Osteoblast (primary cell): ENCODE measurements around the gene CETP. TPM values are rescaled to one million over a fixed set of nuclear protein-coding genes. Genes with fewer than 3 reads are reported as not detected.

Experiments used
- DNase-seq: peaks from one replicate; pipeline ENCODE4 v3.0.0; 2011; ENCODE audit warnings: low spot score, mixed read lengths; ENCODE audit not compliant: insufficient read length; ENCODE audit errors: missing footprints
- H2AFZ ChIP-seq: 2 replicates; pipeline ENCODE4 v1.6.0; 2011; ENCODE audit warnings: mild to moderate bottlenecking, low read length
- H3K27ac ChIP-seq: 2 replicates; pipeline ENCODE4 v1.5.1; 2011; ENCODE audit warnings: mild to moderate bottlenecking, low read depth, low read length, moderate library complexity
- H3K27me3 ChIP-seq: 2 replicates; pipeline ENCODE4 v1.6.0; 2012; ENCODE audit warnings: mild to moderate bottlenecking, control low read depth, inconsistent platforms, low read length, moderate library complexity; ENCODE audit not compliant: insufficient read depth
- H3K36me3 ChIP-seq: 2 replicates; pipeline ENCODE4 v1.5.1; 2011; ENCODE audit warnings: mild to moderate bottlenecking, low read length, control low read depth, moderate library complexity; ENCODE audit not compliant: insufficient read depth
- H3K4me1 ChIP-seq: 2 replicates; pipeline ENCODE4 v1.5.1; 2011; ENCODE audit warnings: mild to moderate bottlenecking, low read length, control low read depth, moderate library complexity; ENCODE audit not compliant: insufficient read depth
- H3K4me2 ChIP-seq: 2 replicates; pipeline ENCODE4 v1.6.0; 2011; ENCODE audit warnings: mild to moderate bottlenecking, low read length; ENCODE audit not compliant: insufficient read depth
- H3K4me3 ChIP-seq: fragments of 200-600 bp; sonication (generic); 3 replicates; pipeline ENCODE4 v1.5.1; 2012; ENCODE audit warnings: mild to moderate bottlenecking, low read length, inconsistent platforms; ENCODE audit not compliant: insufficient read depth
- H3K79me2 ChIP-seq: 2 replicates; pipeline ENCODE4 v1.6.0; 2012; ENCODE audit warnings: mild to moderate bottlenecking, low read length, control low read depth, inconsistent platforms; ENCODE audit not compliant: insufficient read depth
- H3K9me3 ChIP-seq: 2 replicates; pipeline ENCODE4 v1.5.1; 2011; ENCODE audit warnings: low read depth, low read length, control low read depth
- H4K20me1 ChIP-seq: 2 replicates; pipeline ENCODE4 v1.6.0; 2012; ENCODE audit warnings: mild to moderate bottlenecking, low read length, control low read depth; ENCODE audit not compliant: insufficient read depth
- CTCF ChIP-seq: IDR thresholded peaks from 2 replicates; pipeline ENCODE4 v1.5.1; 2011; ENCODE audit warnings: mild to moderate bottlenecking, low read depth, low read length, moderate library complexity; ENCODE audit errors: extremely low read depth
- total RNA-seq: library from RNA; depleted of rRNA; stranded (reverse); fragments of >200 nt; gene quantifications from 2 replicates; pipeline ENCODE4 v1.2.3, GENCODE V29; 2012

Gene CETP
- total RNA-seq, 1 donor, result not detected

- Histone ChIP-seq H3K4me2 (no peak overlapping the region), H3K79me2 (no peaks in the 10 kb centered on the region), H3K9me3 (no peaks in the 10 kb centered on the region), H3K36me3 (peaks cover 7% of the 10 kb centered on the region), H3K4me3 (no peak overlapping the region), H3K27me3 (no peaks in the 10 kb centered on the region), H3K27ac (no peak overlapping the region), H3K4me1 (no peaks in the 10 kb centered on the region), H4K20me1 (no peaks in the 10 kb centered on the region), H2AFZ (no peak overlapping the region)
- peak; percentile 92 for DNase-seq
- peak; percentile 69 for TF ChIP-seq CTCF
Observed at GRCh38 chr16:56950881-56951771, 10.6 kb upstream of the CETP start.

DNA sequence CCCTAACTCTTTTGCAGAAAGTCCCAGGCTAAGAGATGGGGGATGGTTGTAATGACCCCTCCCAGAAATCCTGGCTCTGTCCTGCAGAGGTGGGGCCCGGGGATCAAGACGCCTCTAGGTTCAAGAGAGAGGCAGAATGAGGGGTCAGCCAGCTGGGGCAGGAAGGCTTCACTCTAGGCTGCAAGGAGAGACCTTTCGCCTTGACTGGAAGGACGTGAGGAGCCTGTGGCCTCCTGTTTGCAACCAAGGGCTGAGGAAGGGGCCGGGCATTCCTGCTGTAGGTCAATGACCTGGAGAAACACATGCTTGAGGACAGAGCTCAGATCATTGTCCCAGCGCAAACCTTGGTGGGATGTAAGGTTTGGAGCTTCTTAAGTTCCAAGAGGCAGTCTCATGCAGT lies 8.7 kb upstream of the CETP start:
- Histone ChIP-seq H3K4me1 (no peaks in the 10 kb centered on the region), H4K20me1 (no peaks in the 10 kb centered on the region), H3K9me3 (no peaks in the 10 kb centered on the region), H3K27me3 (no peaks in the 10 kb centered on the region), H3K36me3 (no peaks in the 10 kb centered on the region), H3K4me2 (no peak overlapping the region), H3K27ac (no peak overlapping the region), H3K79me2 (no peaks in the 10 kb centered on the region), H2AFZ (no peak overlapping the region), H3K4me3 (no peak overlapping the region)
- no peak for TF ChIP-seq CTCF
- no peak for DNase-seq

- no peaks in the 10 kb centered on the region for H4K20me1 ChIP-seq
- H3K36me3 ChIP-seq, result no peaks in the 10 kb centered on the region
- peaks cover 3% of the 10 kb centered on the region for H3K4me1 ChIP-seq
- no peak overlapping the region for H2AFZ ChIP-seq
- no peak for DNase-seq
- no peaks in the 10 kb centered on the region for H3K27me3 ChIP-seq
- H3K79me2 ChIP-seq, result no peaks in the 10 kb centered on the region
- no peak for TF ChIP-seq CTCF
- H3K4me2 ChIP-seq, result no peak overlapping the region
- no peaks in the 10 kb centered on the region for H3K9me3 ChIP-seq
- no peak overlapping the region for H3K4me3 ChIP-seq
- peak overlapping the region; percentile 32 for H3K27ac ChIP-seq
Observed at GRCh38 chr16:56956076-56956475, 5.7 kb upstream of the CETP start.

DNA sequence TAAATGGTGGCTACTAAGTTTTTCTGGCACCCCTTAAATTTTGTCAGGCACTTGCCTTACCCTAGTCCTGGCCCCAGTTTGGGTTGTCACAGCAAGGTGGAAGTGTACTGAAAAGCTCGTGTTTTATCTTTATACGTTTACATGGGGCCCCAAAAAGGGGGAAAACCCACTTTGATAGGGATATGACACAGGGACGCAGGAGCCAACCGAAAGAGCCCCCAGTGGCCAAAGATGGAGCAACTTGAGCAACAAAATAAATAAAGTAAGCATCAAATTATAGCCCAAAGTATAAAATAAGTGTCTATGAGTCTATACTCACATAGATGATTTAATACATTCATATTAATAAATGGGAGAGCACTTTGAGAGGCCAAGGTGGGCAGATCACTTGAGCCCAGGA lies 5.0 kb upstream of the CETP start:
- Histone ChIP-seq H4K20me1 (no peaks in the 10 kb centered on the region), H3K27ac (peak overlapping the region; percentile 32), H3K4me2 (no peak overlapping the region), H2AFZ (no peak overlapping the region), H3K79me2 (no peaks in the 10 kb centered on the region), H3K4me3 (no peak overlapping the region), H3K36me3 (no peaks in the 10 kb centered on the region), H3K9me3 (no peaks in the 10 kb centered on the region), H3K27me3 (no peaks in the 10 kb centered on the region), H3K4me1 (peaks cover 10% of the 10 kb centered on the region)
- peak; percentile 30 for TF ChIP-seq CTCF
- no peak for DNase-seq
